ENCODE results near the gene PCDHGC4.

GRCh38 chr5:141490271-141490670 lies 5.4 kb downstream of the PCDHGC4 start:
- TF ChIP-seq CTCF (IDR thresholded peaks at IDR 0.05) = no peak
- no peak for TF ChIP-seq POLR2A (IDR thresholded peaks at IDR 0.05)

All from uterus (tissue), 2 donors.